Measurements from ENCODE around the gene TBC1D22A.

TBC1D22A gene

GRCh38 chr22:47150426-47150825, 388.0 kb downstream of the TBC1D22A start:
- DNase-seq, result no peak

DNA sequence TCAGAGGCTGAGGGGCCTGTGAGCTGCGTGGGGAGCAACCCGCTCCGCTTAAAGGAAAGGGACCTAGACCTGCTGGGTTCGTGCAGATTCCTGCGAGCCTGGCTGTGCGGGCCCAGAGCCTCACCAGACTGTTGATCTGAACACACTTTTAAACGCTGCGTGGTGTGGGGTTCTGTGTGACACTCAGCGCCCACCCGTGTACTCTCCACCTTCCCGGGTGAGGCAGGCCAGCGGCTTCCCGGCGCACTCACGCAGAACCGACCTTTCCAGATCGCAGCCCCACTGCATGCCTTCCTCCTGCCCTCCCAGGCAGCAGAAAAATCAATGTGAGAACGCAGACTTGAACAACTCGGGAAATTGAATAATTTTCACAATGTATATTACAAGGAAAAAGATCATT, 388.6 kb downstream of the TBC1D22A start:
- DNase-seq, result no peak

DNA sequence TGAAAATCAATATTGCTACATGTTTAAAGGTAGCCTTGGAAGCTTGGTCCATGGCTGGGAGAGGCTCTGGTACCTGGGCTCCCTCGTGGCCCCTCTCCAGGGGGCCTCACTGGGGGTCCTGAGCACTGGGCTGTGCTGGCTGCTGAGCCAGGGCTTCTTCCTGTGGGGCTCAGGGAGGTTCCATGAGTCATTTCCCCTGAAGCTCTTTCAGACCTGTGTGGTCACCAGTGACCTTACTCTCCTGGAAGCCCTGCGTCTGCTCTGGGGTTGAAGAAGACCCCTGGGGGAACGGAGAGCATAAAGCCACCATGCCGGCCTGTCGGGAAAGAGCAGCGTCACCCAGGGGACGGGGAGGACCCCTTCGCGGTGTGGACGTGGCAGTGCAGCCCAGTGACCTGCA, 389.0 kb downstream of the TBC1D22A start:
- DNase-seq, result no peak

DNA sequence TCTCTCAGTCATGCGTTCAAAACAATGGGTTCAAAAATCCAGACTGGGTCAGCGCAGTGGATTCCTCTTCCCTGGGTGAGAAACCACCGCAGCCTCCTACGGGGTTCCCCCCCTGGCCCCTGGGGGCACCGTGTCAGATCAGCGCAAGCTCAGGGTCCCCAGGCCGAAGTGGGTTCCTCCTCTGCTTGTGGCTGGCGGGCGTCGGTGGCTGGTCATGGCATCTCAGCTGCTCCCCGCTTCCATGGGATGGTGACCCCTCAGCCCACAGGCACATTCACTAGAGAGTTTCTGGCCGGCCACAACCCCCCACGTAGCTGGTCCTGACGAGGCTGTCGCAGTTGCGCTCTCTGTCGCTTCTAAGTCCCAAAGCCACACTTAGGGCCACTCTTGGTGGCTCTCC, 389.8 kb downstream of the TBC1D22A start:
- DNase-seq, result no peak

- no peak for DNase-seq
These were observed 390.5 kb downstream of the TBC1D22A start for GRCh38 chr22:47152938-47153337.

DNA sequence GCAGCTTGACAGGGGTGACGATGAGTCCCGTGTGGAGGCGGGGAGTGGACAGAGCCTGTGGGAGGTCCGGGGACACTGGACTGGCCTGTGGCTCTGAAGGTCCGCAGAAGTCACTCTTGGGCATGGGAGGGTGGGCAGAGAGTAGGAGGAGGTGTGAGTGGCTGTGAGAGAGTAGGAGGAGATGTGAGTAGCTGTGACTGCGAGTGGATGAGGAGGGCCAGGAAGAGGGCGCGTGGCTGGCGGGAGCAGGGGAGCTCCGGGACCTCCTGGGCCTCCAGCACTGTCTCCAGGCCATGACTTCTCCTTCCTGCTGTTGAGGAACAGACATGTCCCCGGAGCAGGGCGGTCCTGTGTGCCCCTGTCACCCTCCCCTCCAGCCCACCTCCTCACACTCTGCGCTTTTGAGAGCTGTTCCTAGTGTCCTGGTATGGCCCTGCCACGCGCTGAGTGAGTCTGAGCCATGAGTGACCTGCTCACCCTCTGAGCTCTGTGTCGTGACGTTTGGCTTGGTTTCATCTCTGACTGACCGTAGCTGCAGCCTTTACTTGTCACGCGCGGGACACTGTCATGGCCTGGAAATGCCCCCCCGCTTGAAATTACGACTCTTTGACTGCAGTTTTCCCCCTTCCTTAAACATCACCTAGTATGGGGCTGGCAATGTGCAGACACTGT, 391.5 kb downstream of the TBC1D22A start:
- no peak for DNase-seq

GRCh38 chr22:47154621-47155081, 392.2 kb downstream of the TBC1D22A start:
- DNase-seq, result no peak

GRCh38 chr22:47155131-47155885, 392.9 kb downstream of the TBC1D22A start:
- no peak for DNase-seq

DNA sequence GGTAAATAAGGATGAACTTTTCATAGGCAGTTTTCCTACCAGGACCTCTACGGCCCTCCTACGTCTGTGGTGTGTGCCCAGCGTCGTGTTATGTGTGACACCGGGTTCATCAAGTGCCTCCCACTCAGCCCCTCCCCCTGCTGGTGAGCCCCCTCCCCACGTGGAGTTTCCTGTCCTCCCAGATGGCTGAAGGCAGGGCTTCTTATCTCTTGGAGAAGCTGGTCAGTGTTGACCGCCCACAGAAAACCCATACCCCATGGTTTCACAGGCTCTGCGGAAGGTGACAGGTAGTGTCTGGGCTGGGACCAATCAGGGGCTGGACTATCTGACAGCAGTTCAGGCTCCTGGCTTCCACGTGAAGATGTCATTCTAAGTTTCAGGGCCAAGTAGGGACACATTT, 393.5 kb downstream of the TBC1D22A start:
- no peak for DNase-seq

DNA sequence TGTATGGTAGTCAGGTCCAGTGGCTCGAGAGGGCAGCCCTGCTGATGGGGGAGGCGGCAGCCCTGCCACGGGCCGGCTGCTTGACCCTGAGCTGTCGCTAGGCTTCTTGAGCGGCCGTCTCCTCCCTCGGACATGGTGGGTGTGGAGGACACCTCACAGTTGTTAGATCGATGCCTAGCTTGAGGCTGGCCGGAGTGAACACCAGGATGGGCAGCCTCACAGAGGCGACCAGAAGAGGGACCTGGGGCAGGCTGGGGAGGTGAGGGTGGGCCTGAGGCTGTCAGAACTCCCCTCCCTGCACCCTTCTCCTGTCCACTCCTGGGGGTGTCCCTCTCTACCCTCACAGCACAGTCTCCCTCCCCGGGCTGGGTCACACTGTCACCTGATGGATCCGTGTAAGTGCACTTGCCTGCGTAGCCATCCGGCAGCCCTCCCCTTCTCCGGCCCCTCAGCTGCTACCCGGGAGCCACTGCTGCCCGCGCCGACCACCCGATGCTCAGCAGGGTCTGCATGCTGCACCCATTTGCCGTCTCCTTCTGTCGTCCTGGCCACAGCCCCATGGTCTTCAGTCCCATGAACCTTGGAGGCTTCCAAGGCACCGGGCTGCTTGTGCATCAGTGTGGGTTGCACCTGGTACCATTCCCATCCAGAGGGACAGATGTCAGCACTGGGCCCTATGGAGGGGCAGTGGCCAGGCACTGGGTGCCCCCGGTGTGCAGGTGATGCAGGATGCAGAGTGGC, 394.1 kb downstream of the TBC1D22A start:
- DNase-seq, result no peak

DNA sequence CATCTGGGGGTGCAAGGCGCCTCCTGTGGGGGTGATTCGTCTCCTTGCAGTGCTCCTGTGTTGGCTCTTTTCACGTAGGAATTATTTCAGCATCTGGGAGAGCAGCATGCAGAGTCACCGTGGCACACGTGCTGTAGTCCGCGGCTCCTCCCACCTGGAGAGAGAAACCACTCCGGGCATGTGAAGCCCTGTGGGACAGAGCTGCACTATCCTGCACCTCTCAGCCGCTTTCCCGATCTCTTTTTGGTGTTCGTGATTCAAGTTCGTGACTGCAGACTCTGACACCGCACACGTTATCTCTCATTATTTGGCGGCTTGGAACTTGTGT, 394.6 kb downstream of the TBC1D22A start:
- no peak for DNase-seq

DNA sequence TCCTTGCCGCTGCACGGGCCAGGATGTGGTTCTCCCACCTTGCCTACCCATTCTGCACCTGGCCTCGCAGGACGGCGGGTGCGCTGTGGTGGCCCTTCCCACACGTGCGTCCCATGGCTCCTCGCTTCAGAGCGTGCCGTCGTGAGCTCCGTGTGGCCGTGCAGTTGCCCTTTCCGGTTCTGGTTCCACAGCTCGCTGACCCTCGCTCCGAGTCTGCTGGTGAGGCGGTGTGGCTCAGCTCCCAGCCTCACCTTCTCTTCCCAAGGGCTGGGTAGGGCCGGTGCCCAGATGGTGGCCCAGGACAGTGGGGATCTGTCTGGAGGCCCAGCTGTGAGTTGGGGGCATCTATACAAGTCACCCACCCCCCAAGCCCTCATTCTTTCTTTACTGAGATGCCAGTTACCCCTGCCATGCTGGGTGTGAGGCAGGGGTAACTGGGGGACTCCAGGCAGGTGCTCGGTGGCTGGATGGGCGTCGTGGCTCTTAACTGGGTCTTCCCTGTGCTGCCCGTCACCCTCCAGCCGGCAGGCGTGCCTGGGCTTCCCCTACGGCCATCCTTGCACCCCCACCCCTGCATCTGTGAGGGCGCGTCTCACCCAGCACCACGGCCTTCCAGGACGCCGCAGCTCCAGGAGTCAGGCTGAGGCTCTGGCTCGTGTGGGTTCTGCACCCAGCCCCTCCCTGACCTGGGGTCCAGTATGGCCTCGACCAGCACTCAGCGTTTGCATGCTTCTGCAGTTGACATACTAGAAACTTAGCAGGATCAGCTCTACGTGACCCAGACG, 395.2 kb downstream of the TBC1D22A start:
- no peak for DNase-seq

DNA sequence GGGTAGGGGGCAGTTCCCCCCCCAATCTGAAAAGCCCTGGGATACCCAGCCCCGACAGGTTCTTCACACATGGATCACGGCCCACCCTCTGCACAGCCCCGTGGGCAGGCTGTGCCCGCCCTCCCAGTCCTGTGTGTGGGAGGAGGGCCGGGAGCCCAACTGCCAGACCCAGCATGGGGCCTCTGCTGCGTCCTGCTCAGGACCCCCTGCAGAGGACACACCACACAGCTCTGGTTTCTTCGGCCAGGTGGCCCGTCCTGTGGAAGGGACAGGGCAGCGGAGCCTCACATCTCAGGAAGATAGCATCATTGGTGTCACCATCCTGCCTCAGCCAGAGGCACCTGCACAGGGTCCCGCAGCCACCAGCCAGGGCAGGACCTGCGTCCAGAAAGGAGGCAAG, 396.0 kb downstream of the TBC1D22A start:
- no peak for DNase-seq

- no peak for DNase-seq
These were observed 397.1 kb downstream of the TBC1D22A start for GRCh38 chr22:47159592-47159991.

DNA sequence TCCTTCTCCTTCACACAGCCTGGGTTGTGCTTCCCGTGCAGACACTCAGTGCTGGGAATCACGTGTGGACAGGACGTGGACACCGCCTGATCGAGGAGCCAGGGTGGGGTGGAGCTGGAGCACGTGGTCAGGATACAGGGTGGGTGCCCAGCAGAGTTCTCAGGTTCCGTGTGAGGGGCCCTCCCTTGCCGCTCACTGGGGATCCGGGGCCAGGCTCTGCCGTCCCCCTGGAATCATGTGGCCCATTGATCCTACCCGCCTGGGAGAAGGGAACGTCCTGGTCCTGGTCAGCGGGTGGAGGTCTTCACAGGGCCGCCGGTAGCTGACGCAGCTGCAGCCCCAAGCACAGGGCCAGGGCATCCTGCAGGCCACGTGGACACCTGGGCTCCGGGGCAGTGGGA, 397.7 kb downstream of the TBC1D22A start:
- no peak for DNase-seq

GRCh38 chr22:47160781-47161520, 398.5 kb downstream of the TBC1D22A start:
- DNase-seq, result no peak

DNA sequence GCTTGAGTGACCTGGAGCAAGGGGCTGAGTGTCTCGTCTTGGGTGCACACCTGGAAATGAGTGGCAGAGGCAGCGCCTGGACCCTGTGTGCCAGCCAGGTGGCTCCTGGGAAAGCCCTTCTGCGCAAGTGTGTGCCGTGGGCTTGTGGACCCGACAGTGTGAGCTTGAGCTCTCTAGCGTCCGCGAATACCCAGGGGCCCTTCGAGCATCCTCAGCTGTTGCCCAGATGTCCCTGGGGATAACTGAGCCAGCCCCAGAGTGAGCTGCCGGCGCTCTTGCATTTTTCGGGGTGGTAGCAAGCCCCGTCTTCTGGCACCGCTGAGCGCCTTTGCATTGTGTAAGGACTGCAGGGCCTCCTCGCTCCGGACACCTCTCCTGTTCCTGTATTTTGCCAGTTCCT, 399.2 kb downstream of the TBC1D22A start:
- DNase-seq, result no peak

DNA sequence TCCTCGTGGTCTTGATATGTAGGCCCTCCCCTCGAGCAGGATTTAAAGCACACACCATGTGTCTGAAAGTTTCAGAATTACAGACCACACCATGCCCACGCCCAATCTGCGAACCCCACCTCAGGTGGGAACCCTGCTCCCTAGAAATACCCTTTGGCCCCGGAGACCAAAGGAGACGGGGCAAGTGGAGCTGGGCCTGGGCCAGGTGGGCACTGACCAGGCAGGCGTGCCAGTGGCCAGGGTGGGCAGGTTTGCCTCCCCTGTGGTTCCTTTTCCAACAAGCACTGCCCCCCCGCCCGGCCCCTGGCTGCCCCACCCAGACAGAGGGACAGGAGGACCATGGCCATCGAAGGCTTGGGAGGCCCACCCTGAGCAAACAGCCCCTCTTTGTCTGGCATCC, 400.4 kb downstream of the TBC1D22A start:
- DNase-seq, result no peak

- DNase-seq, result no peak
These were observed 401.0 kb downstream of the TBC1D22A start for GRCh38 chr22:47163481-47163855.

- no peak for DNase-seq
These were observed 401.5 kb downstream of the TBC1D22A start for GRCh38 chr22:47163856-47164513.

DNA sequence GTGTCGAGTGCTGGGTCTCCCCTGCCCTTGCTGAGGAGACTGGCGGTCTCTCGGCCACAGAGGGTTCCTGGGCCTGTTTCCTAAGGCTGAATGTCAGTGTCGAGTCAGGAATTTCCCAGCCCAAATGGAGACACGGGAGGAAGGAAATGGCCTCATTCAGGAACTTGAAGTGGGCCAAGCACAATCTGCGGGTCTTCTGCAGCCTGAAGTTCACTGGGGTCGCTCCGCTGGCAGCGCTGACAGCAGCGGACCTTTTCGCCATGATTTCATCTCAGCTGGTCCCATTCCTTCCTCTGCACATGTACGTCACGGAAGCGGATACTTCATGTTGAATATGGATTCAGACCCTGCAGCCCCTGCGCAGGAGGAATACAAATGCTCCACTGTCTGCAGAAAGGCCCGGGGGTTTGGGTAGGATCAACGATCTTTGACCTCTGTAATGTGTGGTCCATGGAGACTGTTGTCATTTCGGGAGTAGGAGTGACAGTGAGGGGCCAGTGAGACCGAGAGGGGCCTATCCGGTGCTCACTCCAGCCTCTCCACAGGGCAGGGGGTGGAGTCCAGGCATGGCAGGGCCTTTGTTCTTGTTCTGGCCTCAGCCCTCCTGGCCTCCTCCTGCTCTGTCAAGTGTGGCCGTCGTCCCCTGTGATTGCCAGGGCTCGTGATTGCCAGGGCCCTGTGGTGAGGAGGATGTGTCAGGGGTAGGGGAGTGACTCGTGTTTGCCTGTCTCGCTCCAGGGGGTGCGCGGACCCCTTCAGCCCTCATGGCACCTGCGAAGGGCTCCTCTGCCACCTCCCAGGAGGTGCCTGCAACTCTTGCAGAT, 402.3 kb downstream of the TBC1D22A start:
- DNase-seq, result no peak
